GM23338 (cell line): ENCODE results near the gene PAQR6. TPM values are rescaled to one million over a fixed set of nuclear protein-coding genes. Genes with fewer than 3 reads are reported as not detected.

Experiments
- ATAC-seq: fragments of 200-7000 bp; cut with Tn5 transposase; 3 replicates; pipeline ENCODE4 v1.9.1; 2020
- DNase-seq: peaks from one replicate; pipeline ENCODE4 v3.0.0-alpha.2; 2015; ENCODE audit warnings: low spot score
- H2AFZ ChIP-seq: fragments of 200-600 bp; sonication (generic); 2 replicates; pipeline ENCODE4 v1.8.0; 2016; ENCODE audit warnings: antibody characterized with exemption, mild to moderate bottlenecking, moderate library complexity
- H3F3A ChIP-seq: fragments of 200-600 bp; sonication (generic); replicated peaks from 2 replicates; pipeline ENCODE4 v1.8.0; 2017; ENCODE audit warnings: antibody characterized with exemption, mixed run types, low read depth
- H3K27ac ChIP-seq: fragments of 200-600 bp; sonication (generic); 2 replicates; pipeline ENCODE4 v1.6.1; 2016; ENCODE audit warnings: low read depth
- H3K27me3 ChIP-seq: fragments of 200-600 bp; sonication (generic); 2 replicates; pipeline ENCODE4 v1.8.0; 2016; ENCODE audit warnings: mild to moderate bottlenecking, mixed run types, moderate library complexity; ENCODE audit not compliant: insufficient read depth
- H3K36me3 ChIP-seq: fragments of 200-600 bp; sonication (generic); 2 replicates; pipeline ENCODE4 v1.8.0; 2016; ENCODE audit warnings: mild to moderate bottlenecking; ENCODE audit not compliant: insufficient read depth
- H3K4me1 ChIP-seq: fragments of 200-600 bp; sonication (generic); 2 replicates; pipeline ENCODE4 v1.8.0; 2016; ENCODE audit warnings: mild to moderate bottlenecking, moderate library complexity; ENCODE audit not compliant: insufficient read depth
- H3K4me2 ChIP-seq: fragments of 200-600 bp; sonication (generic); 2 replicates; pipeline ENCODE4 v1.7.1; 2017; ENCODE audit warnings: mixed run types
- H3K4me3 ChIP-seq: fragments of 200-600 bp; sonication (generic); 2 replicates; pipeline ENCODE4 v1.6.1; 2016; ENCODE audit warnings: mixed run types
- H3K79me2 ChIP-seq: fragments of 200-600 bp; sonication (generic); replicated peaks from 2 replicates; pipeline ENCODE4 v1.8.0; 2017; ENCODE audit warnings: mild to moderate bottlenecking; ENCODE audit not compliant: insufficient read depth
- H3K9me2 ChIP-seq: fragments of 200-600 bp; sonication (generic); 2 replicates; pipeline ENCODE4 v1.8.0; 2017; ENCODE audit not compliant: insufficient read depth
- H4K20me1 ChIP-seq: fragments of 200-600 bp; sonication (generic); replicated peaks from 2 replicates; pipeline ENCODE4 v1.8.0; 2017; ENCODE audit warnings: mild to moderate bottlenecking; ENCODE audit not compliant: insufficient read depth
- H3K27ac Mint-ChIP-seq: 2 replicates; pipeline ENCODE4 v1.8.0; 2020; ENCODE audit warnings: inconsistent platforms, mild to moderate bottlenecking, moderate library complexity, mixed read lengths
- H3K27me3 Mint-ChIP-seq: 3 replicates; pipeline ENCODE4 v1.8.0; 2022; ENCODE audit warnings: low read depth, mild to moderate bottlenecking, moderate library complexity, mixed read lengths, inconsistent platforms; ENCODE audit not compliant: insufficient read depth, poor library complexity
- H3K36me3 Mint-ChIP-seq: 3 replicates; pipeline ENCODE4 v1.8.0; 2021; ENCODE audit warnings: low read depth, mild to moderate bottlenecking, inconsistent platforms, moderate library complexity, mixed read lengths
- H3K4me1 Mint-ChIP-seq: 3 replicates; pipeline ENCODE4 v1.8.0; 2020; ENCODE audit warnings: mild to moderate bottlenecking, inconsistent platforms, mixed read lengths
- H3K4me3 Mint-ChIP-seq: 3 replicates; pipeline ENCODE4 v1.8.0; 2021; ENCODE audit warnings: moderate library complexity, mild to moderate bottlenecking, inconsistent platforms, mixed read lengths
- H3K9me3 Mint-ChIP-seq: 3 replicates; pipeline ENCODE4 v1.8.0; 2020; ENCODE audit warnings: moderate library complexity, mild to moderate bottlenecking, inconsistent platforms, mixed read lengths
- CREB1 ChIP-seq: fragments of 250-450 bp; sonication (Bioruptor Pico); IDR thresholded peaks from 2 replicates; pipeline ENCODE4 v1.5.0; 2020; ENCODE audit warnings: low read depth, mild to moderate bottlenecking, moderate library complexity
- CTCF ChIP-seq, 2 experiments: fragments of 200-600 bp in 1 of 2; sonication (generic) in 1 of 2; conservative IDR thresholded peaks; 2 replicates each; pipeline versions ENCODE4 v1.5.1 to v1.6.1; 2016 to 2017; ENCODE audit warnings: antibody characterized with exemption in 2 of 2, low read depth in 2 of 2, mild to moderate bottlenecking in 2 of 2, moderate library complexity in 1 of 2
- EZH2 ChIP-seq: fragments of 200-600 bp; sonication (generic); IDR thresholded peaks from one replicate; pipeline ENCODE4 v1.8.0; 2017; ENCODE audit warnings: antibody characterized with exemption, mild to moderate bottlenecking, low read depth; ENCODE audit not compliant: unreplicated experiment
- EZH2phosphoT487 ChIP-seq: fragments of 200-600 bp; sonication (generic); IDR thresholded peaks from one replicate; pipeline ENCODE4 v1.8.1; 2018; ENCODE audit warnings: antibody characterized with exemption; ENCODE audit not compliant: unreplicated experiment
- JUNB ChIP-seq: IDR thresholded peaks from one replicate; pipeline ENCODE4 v1.6.1; 2016; ENCODE audit warnings: antibody characterized with exemption; ENCODE audit not compliant: unreplicated experiment
- NANOG ChIP-seq: IDR thresholded peaks from 2 replicates; pipeline ENCODE4 v1.6.1; 2016; ENCODE audit warnings: antibody characterized with exemption, borderline replicate concordance
- POLR2AphosphoS5 ChIP-seq: IDR thresholded peaks from 2 replicates; pipeline ENCODE4 v1.6.1; 2016; ENCODE audit warnings: antibody characterized with exemption, low read depth
- REST ChIP-seq: IDR thresholded peaks from one replicate; pipeline ENCODE4 v1.6.1; 2018; ENCODE audit warnings: antibody characterized with exemption; ENCODE audit not compliant: unreplicated experiment
- STAT1 ChIP-seq: IDR thresholded peaks from one replicate; pipeline ENCODE4 v1.6.1; 2016; ENCODE audit warnings: antibody characterized with exemption; ENCODE audit not compliant: unreplicated experiment
- ZNF114 ChIP-seq: fragments of 250-450 bp; sonication (Bioruptor Pico); IDR thresholded peaks from 2 replicates; pipeline ENCODE4 v1.5.0; 2020; ENCODE audit warnings: mild to moderate bottlenecking, moderate library complexity
- ZNF331 ChIP-seq: fragments of 250-450 bp; sonication (Bioruptor Pico); IDR thresholded peaks from 2 replicates; pipeline ENCODE4 v1.5.0; 2020; ENCODE audit warnings: low read depth, mild to moderate bottlenecking, moderate library complexity
- polyA plus RNA-seq: library from polyadenylated mRNA; unstranded; fragments of >200 nt; fragmentation: Nextera tagmentation; extraction: Ambion mirVana; gene quantifications from 2 replicates; pipeline ENCODE4 v1.2.1, GENCODE V29; 2016
- total RNA-seq: library from RNA; depleted of rRNA; stranded (reverse); fragments of >200 nt; shearing (Covaris generic); gene quantifications from 2 replicates; pipeline ENCODE4 v1.2.3, GENCODE V29; 2014
- TF ChIP-seq, protein P1 (sequence below): IDR thresholded peaks from 2 replicates; pipeline ENCODE4 v1.6.1; 2016; ENCODE audit warnings: antibody characterized with exemption
- TF ChIP-seq, protein P2 (sequence below): fragments of 250-450 bp; sonication (Bioruptor Pico); IDR thresholded peaks from 2 replicates; pipeline ENCODE4 v1.5.0; 2020; ENCODE audit warnings: mild to moderate bottlenecking, moderate library complexity

The PAQR6 gene
- total and polyA plus RNA-seq, 2 experiments from 2014 or later = 2.4 to 4.2 TPM

- TF ChIP-seq, protein P1, sequence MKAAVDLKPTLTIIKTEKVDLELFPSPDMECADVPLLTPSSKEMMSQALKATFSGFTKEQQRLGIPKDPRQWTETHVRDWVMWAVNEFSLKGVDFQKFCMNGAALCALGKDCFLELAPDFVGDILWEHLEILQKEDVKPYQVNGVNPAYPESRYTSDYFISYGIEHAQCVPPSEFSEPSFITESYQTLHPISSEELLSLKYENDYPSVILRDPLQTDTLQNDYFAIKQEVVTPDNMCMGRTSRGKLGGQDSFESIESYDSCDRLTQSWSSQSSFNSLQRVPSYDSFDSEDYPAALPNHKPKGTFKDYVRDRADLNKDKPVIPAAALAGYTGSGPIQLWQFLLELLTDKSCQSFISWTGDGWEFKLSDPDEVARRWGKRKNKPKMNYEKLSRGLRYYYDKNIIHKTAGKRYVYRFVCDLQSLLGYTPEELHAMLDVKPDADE = no peak
Measured at GRCh38 chr1:156251527-156251926, 3.7 kb upstream of the PAQR6 start (continued).

DNA sequence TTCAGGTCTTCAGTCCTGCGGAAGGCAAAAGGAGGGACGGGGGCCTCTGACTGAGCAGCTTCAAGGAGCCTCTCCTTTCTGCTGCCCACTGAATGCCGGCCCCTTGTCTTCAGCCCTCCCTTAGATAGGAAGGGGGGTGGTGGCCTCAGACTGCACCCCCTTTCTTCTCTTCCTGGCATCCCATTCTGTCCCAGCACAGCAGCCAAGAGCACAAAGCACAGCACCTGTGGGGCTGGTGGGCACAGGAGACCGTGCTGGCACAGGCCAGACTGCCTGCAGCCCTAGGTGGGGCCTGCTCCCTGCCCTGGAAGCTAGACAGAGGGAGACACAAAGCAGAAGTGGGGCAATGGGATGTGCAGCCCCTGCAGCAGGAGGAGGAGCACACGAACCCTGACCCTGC lies 1.7 kb upstream of the PAQR6 start:
- ATAC-seq = no peak
- peaks cover 23% of the 10 kb centered on the region for H3K36me3 ChIP-seq
- TF ChIP-seq NANOG (no peak), EZH2phosphoT487 (no peak), EZH2 (no peak), ZNF331 (CRISPR knock-in tag) (no peak), POLR2AphosphoS5 (no peak), JUNB (no peak), REST (no peak), STAT1 (no peak), CREB1 (CRISPR knock-in tag) (no peak), ZNF114 (CRISPR knock-in tag) (no peak), CTCF (conservative IDR thresholded peaks at IDR 0.05; ENCODE audit: low read depth in 2 of 2) (no peak)
- TF ChIP-seq, protein P2, sequence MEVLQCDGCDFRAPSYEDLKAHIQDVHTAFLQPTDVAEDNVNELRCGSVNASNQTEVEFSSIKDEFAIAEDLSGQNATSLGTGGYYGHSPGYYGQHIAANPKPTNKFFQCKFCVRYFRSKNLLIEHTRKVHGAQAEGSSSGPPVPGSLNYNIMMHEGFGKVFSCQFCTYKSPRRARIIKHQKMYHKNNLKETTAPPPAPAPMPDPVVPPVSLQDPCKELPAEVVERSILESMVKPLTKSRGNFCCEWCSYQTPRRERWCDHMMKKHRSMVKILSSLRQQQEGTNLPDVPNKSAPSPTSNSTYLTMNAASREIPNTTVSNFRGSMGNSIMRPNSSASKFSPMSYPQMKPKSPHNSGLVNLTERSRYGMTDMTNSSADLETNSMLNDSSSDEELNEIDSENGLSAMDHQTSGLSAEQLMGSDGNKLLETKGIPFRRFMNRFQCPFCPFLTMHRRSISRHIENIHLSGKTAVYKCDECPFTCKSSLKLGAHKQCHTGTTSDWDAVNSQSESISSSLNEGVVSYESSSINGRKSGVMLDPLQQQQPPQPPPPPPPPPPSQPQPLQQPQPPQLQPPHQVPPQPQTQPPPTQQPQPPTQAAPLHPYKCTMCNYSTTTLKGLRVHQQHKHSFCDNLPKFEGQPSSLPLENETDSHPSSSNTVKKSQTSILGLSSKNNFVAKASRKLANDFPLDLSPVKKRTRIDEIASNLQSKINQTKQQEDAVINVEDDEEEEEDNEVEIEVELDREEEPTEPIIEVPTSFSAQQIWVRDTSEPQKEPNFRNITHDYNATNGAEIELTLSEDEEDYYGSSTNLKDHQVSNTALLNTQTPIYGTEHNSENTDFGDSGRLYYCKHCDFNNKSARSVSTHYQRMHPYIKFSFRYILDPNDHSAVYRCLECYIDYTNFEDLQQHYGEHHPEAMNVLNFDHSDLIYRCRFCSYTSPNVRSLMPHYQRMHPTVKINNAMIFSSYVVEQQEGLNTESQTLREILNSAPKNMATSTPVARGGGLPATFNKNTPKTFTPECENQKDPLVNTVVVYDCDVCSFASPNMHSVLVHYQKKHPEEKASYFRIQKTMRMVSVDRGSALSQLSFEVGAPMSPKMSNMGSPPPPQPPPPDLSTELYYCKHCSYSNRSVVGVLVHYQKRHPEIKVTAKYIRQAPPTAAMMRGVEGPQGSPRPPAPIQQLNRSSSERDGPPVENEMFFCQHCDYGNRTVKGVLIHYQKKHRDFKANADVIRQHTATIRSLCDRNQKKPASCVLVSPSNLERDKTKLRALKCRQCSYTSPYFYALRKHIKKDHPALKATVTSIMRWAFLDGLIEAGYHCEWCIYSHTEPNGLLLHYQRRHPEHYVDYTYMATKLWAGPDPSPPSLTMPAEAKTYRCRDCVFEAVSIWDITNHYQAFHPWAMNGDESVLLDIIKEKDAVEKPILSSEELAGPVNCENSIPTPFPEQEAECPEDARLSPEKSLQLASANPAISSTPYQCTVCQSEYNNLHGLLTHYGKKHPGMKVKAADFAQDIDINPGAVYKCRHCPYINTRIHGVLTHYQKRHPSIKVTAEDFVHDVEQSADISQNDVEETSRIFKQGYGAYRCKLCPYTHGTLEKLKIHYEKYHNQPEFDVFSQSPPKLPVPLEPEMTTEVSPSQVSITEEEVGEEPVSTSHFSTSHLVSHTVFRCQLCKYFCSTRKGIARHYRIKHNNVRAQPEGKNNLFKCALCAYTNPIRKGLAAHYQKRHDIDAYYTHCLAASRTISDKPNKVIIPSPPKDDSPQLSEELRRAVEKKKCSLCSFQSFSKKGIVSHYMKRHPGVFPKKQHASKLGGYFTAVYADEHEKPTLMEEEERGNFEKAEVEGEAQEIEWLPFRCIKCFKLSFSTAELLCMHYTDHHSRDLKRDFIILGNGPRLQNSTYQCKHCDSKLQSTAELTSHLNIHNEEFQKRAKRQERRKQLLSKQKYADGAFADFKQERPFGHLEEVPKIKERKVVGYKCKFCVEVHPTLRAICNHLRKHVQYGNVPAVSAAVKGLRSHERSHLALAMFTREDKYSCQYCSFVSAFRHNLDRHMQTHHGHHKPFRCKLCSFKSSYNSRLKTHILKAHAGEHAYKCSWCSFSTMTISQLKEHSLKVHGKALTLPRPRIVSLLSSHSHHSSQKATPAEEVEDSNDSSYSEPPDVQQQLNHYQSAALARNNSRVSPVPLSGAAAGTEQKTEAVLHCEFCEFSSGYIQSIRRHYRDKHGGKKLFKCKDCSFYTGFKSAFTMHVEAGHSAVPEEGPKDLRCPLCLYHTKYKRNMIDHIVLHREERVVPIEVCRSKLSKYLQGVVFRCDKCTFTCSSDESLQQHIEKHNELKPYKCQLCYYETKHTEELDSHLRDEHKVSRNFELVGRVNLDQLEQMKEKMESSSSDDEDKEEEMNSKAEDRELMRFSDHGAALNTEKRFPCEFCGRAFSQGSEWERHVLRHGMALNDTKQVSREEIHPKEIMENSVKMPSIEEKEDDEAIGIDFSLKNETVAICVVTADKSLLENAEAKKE (CRISPR knock-in tag) = no peak

More for the DNA sequence above, 1.7 kb upstream of the PAQR6 start:
- peaks cover 31% of the 10 kb centered on the region for H3K4me1 ChIP-seq
- H3K27me3 ChIP-seq = no peaks in the 10 kb centered on the region
- H3K27ac ChIP-seq = peak overlapping the region; percentile 63
- H3K27ac Mint-ChIP-seq = no peak overlapping the region
- H3K27me3 Mint-ChIP-seq = peaks cover 27% of the 10 kb centered on the region
- H3K79me2 ChIP-seq = no peaks in the 10 kb centered on the region
- H3K4me3 ChIP-seq = no peak overlapping the region
- H3K4me1 Mint-ChIP-seq = peaks cover 31% of the 10 kb centered on the region
- no peaks in the 10 kb centered on the region for H4K20me1 ChIP-seq
- no peak for DNase-seq
- peaks cover 49% of the 10 kb centered on the region for H3K36me3 Mint-ChIP-seq
- H2AFZ ChIP-seq = no peak overlapping the region
- peaks cover 13% of the 10 kb centered on the region for H3F3A ChIP-seq
- H3K4me2 ChIP-seq = no peak overlapping the region
- no peak overlapping the region for H3K4me3 Mint-ChIP-seq
- H3K9me2 ChIP-seq = no peaks in the 10 kb centered on the region
- H3K9me3 Mint-ChIP-seq = no peaks in the 10 kb centered on the region
